NCI-H526 treated with DMSO at 0.1 percent for 48 hours (cell line): ENCODE results near the gene DPH5.

Source experiments
- DNase-seq: peaks from one replicate; lab custom pipeline; 2025; lab: John Stamatoyannopoulos, UW

DPH5 gene

GRCh38 chr1:101030881-101031280, 5.3 kb upstream of the DPH5 start:
- DNase-seq: no peak

DNA sequence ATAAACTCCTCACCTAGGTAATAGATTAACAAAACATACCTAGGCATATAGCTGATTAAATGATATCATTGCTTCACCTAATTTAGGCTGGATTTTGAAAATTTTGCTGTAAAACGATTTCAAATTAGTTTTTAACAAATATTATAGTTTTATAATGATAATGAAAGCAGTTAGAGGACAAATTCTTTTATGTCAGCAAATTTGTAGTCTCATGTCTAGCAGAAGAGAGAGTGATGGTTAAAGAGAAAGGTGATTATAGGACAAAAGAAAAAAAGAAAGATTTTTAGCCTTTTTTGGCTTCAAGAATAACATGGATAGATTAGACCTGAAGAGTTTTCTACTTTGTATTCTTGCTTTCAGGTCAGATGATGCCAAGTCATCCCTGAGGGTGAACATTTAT, 3.6 kb upstream of the DPH5 start:
- no peak for DNase-seq

- no peak for DNase-seq
Measured at GRCh38 chr1:101028466-101028865, 2.9 kb upstream of the DPH5 start.

DNA sequence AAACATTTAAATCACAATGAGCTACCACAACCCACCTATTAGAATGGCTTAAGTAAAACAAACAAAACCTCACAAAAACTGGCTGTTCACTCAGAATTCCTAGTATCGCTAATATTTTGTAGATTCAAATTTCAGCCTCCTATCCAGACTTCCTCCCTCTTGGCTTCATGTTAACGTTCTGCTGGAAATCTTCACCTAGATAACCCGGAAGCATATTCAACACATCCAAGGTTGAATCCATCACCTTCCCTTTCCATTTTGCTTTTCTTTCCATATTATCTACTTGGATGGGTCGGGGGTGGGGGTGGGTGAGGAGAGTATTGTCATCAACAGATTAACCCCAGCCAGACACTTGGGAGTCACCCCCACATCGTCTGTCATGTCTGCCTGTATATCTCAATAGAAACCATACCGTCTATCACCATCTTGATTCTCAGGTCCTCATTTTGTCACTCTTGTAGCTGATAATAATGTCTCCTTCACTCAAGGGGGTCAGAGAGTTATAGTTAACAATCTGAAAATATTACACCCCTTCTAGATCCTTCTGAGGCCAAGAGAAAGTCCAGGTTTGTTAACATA, 1.7 kb upstream of the DPH5 start:
- no peak for DNase-seq

DNA sequence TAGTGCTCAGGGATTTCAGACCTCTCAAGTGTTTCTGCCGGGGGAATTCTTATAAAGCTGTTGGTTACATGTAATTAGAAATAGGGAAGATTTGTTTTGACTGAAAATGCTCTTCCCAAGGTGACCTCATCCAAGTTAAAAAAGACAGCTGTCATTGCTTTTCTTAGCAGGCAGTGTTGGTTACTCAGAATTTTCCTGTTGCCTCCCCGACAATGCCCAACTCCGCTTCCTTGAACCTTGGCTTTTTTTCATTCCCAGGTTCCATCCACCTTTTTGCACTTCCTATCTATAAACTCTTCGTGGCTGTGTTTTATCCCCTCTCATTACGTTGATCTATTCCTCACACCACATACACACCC, 825 bp upstream of the DPH5 start:
- peak; percentile 20 for DNase-seq

DNA sequence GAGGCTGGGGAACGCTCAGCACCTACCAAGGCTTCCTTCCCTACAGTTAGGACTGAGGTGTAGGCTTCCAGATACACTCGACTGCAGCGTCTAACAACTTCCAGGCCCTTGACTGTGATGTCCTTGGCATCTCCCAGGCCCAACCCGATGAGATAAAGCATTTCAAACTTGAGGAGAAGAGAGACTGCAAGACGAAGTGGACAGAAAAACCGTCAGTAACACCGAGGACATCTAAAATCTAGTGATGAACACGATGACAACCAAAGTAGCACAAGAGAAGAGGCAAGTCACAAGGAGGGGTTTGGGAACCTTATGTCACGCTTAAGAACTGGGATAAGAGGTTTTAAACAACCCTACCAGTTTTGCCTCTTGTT, 314 bp downstream of the DPH5 start:
- peak; percentile 87 for DNase-seq

DNA sequence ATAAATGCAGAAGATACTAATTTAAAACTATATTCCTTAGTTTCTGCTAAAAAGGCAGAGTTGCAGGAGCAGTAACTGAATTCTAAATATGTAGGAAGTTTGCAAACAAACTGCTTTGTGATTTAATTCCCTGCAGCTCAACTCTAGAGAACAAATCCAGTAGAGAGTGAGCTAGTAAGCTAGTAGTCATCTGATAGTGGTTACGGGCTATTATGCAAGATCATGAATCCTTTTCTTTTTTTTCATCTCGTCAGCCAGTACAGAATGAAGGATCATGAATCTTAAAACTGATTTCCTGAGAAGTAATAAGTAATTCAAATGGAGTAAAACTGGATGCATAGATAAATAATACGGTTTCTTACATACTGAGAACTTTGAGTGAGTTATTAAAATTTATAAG, 3.3 kb downstream of the DPH5 start:
- no peak for DNase-seq

DNA sequence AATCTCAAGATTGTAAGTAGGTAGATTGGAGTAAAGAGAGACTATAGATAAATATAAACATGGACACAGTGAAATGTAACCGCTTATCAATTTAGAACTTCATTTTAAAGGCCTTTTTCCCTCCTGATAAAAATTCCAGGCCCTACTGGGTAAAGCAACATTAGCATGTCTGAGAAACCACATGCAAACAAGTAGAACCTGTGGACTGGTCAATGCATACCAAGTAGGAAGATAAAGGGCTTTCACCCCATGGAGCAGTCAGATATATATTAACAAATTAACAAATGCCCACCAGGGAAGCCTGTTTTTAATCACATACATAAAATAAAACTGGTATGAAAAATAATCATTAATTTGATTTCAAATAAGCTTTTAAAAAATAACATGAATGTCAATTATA, 8.1 kb downstream of the DPH5 start:
- DNase-seq: peak; percentile 75

DNA sequence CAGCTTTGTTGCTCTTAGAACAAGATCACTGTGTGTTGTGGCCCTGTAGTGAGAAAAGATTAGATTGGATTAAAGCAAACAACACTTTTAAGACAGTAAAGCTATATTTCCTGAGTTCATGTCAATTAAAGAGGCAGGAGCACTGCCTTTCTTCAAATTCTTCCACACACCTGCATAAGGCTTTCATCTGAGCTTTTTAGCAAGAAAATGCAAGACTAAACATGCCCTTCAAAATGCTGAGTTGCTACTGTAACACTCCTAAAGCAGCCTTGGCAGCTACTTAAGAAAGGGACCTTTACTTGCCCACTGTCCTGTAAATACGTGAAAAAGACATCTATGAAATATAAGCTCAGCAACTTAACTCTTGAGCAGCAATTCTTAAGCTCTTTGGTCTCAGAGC, 11.8 kb downstream of the DPH5 start:
- DNase-seq: no peak

DNA sequence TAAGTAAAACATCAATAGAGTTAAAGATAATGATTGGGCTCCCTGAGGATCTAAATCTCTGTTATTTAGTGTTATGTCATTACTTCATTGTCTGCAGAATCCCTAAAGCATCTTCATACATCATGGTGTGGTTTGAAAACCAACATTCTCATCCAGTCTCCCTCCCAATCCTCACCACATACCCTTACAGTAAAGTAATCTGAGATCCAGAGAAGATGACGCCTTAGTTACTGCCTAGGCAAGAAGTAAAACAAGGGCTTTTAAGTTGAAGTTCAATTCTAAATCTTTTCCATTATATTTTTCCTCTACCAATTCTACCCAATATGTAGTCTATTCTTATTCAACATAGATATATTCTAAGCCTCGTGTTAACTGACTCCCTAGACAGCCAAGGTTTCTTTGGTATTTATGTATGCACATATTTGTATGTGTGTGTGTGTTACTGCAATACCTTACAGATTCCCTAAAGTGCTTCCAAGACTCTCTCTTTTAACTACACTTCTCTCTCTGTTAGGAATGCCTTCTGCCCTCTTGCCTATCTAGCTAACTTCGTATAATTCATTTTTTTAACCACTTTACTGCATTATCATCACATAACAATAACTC, 17.3 kb downstream of the DPH5 start:
- no peak for DNase-seq

DNA sequence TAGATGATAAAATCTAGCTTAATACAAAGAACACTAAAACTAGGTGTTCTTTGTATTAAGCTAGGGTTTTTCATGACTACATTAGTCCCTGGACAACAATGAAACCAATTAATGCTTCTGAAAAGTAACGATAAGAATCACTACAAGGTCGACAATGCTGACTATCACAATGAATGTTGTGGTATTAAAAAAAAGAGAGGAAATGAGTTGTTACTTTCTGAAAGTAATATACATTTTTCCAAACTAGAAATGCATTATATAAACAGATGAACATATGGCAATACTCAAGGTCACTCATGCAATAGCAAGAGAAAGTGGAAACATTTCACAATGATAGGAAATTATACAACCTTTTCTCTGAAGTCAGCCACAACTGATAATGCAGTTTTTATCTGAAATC, 19.0 kb downstream of the DPH5 start:
- DNase-seq: no peak

- DNase-seq: no peak
Measured at GRCh38 chr1:101005871-101006270, 19.7 kb downstream of the DPH5 start.

- DNase-seq: no peak
Measured at GRCh38 chr1:101005183-101005582, 20.4 kb downstream of the DPH5 start.

DNA sequence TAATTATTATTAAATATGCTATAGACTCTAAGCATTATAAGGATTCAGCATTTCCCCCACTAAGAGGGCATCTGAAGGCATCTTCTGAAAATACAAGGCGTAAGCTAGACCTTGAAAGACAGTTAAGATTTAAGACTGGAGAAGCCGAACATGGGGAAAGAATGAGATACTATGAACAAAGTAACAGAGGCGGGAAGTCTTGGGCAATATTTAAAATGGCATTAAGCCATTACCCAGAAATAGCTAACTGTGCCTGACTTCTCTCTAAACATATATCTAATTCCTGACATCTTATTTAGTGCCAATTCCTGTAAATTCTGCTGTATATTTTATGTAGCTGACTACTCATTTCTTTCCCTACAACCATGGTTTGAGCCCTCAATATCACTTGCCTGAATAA, 20.9 kb downstream of the DPH5 start:
- no peak for DNase-seq

GRCh38 chr1:101004061-101004460, 21.5 kb downstream of the DPH5 start:
- peak; percentile 26 for DNase-seq

DNA sequence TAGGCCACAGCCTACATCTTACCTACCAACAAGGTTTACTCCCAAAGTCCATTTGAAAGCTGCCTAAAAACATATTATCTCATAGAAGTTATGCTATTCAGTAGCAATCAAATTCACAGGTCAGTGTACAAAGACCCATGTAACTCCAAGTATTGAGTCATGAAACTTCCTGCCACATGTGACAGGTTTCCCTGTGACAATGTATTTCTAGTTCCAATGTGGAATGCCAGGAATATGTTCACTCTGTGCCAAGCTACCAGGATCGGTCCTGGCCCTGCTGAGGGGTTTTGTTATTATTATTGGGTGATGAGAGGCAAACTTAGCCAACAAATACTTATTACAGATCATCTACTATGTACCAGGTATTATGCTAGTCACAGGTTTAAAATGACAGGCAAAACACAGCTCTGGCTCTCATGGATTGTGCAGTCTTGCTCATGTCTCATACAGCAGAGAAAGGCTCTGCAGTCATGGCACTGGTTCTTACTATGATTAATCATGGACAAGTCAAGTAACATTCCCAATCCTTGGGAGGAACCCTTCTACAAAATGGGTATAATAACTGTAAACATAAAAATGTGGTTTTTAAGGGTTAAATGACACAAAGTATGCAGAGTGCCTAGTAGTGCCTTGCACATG, 22.5 kb downstream of the DPH5 start:
- no peak for DNase-seq

DNA sequence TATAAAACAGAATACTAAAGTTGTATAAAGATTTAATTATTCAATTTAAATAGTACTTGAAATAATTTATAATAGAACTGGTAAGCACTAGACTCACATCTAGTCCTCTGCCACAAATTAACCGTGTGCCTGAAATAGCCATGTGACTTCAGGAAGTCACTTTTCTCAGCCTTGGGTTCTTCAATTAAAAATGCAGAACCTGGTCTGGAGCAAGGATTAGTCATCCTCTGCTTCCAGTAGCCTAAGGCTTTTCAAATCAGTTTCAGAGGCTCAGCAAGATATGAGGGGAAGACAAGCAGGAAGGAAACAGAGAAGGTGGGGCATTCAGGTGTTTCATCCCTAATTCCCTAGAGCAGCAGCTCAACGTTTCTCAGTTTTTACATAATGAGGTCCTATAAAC, 23.0 kb downstream of the DPH5 start:
- DNase-seq: no peak

DNA sequence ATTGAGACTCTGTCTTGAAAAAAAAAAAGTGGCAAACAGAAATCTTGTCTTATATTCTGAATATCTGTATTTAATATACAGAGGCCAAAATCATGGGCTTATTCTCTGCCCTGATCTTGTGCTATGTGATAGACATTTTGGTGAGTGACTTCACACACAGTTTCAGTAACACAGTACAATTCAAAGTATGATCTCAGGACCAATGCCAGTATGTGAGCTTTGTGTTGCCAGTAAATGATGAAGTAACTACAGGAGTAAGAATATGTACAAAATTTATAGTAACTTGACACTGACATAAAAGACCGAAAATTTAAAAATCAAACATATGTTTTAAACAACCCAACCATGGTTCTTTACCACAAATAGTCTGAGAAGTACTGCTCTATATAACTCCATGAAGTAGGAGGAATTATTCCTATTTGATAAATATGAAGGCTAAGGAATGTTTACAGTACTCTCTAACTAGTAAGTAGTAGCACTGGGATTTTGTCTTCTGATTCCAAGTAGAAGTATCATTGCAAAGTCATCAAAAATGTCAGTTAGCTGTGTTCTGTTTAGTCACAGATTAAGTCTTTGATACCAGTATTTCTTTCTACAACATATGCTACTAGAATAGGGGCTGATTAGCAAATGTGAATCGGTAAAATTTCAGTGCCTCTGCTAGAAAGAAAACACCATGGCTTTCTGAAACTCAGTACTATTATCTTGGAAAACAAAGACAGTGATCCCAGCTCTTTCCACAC, 25.3 kb downstream of the DPH5 start:
- no peak for DNase-seq

GRCh38 chr1:100998426-100998825, 27.2 kb downstream of the DPH5 start:
- DNase-seq: no peak

- no peak for DNase-seq
Measured at GRCh38 chr1:100995198-100995988, 30.2 kb downstream of the DPH5 start.

GRCh38 chr1:100989306-100990077, 36.1 kb downstream of the DPH5 start:
- no peak for DNase-seq

GRCh38 chr1:100988121-100988520, 37.5 kb downstream of the DPH5 start:
- no peak for DNase-seq
